Stimulated activated CD4-positive, alpha-beta T cell treated with anti-CD3 and anti-CD28 coated beads, Interleukin-12 subunit alpha, Interleukin-12 subunit beta, amount 100 ng/mL, for 48 hours (primary cell): Measurements from ENCODE around the gene SCGB3A1.

Source experiments
- DNase-seq, 3 donors: peaks; one replicate each; pipeline ENCODE4 v3.0.0-alpha.2; 2020; ENCODE audit warnings: low read depth in 2 of 3, low spot score in 1 of 3

The SCGB3A1 gene

DNA sequence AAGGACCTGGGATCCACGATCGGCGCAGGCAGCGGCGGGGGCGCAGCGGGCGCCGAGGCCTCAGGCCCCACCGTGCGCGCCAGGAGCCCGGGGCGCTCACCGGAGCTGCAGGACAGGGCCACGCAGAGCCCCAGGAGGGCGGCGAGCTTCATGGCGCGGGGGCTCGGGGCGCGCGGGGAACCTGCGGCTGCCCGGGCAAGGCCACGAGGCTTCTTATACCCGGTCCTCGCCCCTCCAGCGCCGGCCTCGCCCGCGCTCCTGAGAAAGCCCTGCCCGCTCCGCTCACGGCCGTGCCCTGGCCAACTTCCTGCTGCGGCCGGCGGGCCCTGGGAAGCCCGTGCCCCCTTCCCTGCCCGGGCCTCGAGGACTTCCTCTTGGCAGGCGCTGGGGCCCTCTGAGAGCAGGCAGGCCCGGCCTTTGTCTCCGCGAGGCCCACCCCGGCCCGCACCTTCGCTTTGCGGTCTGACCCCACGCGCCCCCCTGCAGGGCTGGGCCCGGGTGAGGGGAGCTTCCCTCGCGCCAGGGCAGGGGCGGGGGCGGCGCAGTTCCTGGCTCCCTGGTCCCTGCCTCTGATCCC is at the start of gene SCGB3A1:
TSS of gene SCGB3A1 (minus strand) at position 189 of the 577 bp plus-strand sequence. CDS start at position 152, 37 bp downstream.
- no peak for DNase-seq

GRCh38 chr5:180640611-180640860 is 49.2 kb upstream of the SCGB3A1 start:
- DNase-seq: no peak

- DNase-seq: no peak
These were observed 48.7 kb upstream of the SCGB3A1 start for GRCh38 chr5:180639741-180640610.

GRCh38 chr5:180639287-180639686 is 48.0 kb upstream of the SCGB3A1 start:
- DNase-seq: no peak

GRCh38 chr5:180637962-180638680 is 46.8 kb upstream of the SCGB3A1 start:
- no peak for DNase-seq

DNA sequence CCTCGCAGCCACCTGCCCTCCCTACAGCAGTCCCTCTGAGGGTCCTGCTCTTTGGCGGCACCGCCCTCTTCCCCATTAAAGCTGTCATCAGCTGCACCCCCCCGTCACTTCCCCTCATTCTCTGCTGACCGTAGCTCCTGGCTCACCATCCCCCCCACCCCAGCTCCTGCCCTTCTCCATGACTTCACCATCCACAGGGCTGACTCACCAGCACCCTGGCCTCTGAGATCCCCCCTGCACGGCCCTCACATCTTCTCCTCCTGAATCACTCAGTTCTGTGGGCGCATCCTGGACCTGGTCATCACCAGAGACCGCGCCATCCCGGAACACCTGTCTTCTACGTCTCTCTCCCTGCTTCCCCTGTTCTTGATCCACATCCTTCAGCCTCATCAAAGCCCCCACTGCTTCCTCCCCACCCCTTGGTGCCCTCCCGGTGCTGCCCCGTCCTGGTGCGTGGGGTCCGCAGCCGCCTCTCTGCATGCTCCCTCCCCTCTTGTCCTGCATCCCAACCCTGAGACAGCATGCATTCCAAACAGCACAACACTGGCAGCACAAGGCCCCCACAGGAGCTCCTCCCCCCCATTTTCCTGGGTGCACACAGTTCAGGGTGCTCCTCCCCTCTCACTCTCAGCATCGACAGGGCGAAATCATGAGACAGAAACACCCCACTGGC is 45.2 kb upstream of the SCGB3A1 start:
- DNase-seq: no peak

- DNase-seq: no peak
These were observed 44.7 kb upstream of the SCGB3A1 start for GRCh38 chr5:180636016-180636402.

GRCh38 chr5:180633283-180634177 is 42.2 kb upstream of the SCGB3A1 start:
- DNase-seq: no peak

GRCh38 chr5:180632768-180633167 is 41.5 kb upstream of the SCGB3A1 start:
- DNase-seq: no peak

GRCh38 chr5:180631549-180632383 is 40.5 kb upstream of the SCGB3A1 start:
- no peak for DNase-seq

DNA sequence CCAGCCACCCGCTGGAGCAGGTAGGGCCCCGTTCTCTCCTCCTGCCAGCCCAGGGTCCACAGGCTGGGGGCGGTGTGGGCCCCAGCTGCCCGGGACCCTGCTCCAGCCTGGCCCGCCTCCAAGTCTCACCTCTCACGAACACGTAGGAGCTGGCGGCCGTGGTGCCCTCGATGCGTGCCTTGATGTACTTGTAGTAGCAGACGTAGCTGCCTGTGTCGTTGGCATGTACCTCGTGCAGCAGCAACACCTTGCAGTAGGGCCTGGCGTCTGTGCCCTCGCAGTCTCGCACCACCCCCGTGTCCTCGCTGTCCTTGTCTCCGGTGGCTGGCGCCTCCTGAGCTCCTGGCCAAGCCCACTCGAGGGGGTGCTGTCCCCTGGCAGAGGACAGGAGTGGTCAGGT is 39.1 kb upstream of the SCGB3A1 start:
- no peak for DNase-seq

DNA sequence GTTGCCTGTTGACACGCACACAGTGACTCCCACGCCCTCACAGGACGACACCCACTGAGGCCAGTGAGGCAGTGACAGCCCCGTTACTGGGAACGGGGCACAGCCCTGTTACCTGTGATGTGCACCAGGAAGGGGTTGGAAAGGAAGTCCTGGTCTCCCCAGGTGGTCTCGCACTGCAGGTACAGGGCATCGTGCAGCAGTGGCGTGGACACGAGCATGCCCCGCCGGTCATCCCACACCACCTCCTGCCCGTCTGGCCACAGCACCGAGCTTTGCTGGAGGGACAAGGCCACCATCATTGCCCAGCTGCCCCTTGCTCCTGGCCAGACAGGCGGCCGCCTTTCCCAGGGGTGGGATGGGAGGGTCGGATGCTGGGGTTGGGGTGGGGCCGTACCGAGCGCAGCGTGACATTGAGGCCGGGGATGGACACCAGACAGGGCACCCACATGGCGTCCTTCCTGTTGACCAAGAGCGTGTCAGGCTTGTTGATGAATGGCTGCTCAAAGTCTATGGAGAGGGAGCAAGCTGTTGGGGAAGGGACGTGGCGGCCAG is 38.6 kb upstream of the SCGB3A1 start:
- no peak for DNase-seq

GRCh38 chr5:180628827-180629750 is 37.8 kb upstream of the SCGB3A1 start:
- DNase-seq: no peak

- DNase-seq: no peak
These were observed 36.9 kb upstream of the SCGB3A1 start for GRCh38 chr5:180628211-180628610.

DNA sequence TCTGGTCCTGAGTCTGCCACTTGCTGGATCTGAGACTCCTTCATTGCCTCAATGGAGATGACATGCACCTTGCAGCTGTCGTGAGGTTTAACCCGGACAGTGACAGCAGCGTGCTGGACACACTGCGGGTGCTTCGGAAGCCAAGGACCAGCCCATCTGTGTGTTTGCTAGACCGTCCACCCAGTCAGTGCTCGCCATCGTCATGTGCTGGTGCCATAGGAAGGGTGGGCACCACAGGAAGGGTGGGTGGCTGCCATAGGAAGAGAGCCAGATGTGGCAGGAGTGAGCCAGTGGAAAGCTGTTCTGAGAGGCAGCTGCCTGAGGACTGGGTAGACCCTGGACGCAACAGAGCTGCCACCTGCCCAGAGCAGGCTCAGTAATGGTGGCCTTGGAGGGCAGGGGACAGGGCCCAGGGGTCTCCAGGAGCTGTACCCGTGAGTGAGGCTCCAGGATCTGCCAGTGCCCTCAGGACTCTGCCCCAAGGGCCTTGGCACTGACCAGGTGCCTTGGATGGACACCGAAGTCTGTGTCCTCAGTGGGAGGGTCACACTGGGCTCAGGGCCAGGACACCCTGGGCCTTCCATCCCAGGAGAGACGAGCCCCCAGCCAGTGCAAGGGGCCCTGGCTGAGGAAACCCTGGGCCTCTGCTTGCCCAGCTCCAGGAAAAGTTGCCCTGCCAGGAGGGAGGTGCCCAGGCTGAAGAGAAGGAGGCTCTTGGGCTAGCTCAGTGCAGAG is 36.3 kb upstream of the SCGB3A1 start:
- no peak for DNase-seq

DNA sequence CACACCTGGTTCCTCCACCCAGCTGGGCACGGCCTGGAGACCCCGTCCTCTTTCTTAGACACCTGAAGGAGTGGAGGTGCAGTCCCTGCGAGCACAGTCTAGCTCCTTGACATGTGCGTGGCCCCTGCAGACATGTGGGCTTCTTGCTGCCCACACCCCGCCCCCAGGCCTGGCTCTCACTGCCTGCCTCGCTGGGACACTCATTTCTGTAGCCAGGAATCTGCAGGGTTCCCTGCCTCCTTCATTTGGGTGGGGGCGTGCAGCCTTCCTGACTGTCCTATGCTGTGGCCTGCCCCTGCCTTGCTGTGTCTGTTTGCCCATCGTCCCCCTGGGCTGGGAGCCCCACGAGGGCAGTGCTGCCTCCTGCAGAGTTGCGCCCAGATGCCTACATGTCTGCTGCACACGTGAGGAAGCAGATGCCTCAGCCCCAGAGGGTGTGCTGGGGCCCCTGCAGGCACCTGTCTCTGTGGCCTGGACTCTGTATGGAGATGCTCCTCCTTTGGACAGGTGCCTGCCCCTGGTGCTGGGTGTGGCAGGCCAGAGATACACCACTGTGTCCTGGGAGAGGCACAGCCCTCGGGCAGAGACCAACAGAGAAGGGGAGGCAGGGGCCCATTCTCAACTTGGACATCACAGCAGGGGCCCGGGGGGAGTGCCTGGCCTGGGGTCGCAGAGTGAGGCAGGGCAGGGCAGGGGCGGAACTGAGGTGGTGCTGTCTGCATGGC is 35.5 kb upstream of the SCGB3A1 start:
- no peak for DNase-seq
